ENCODE results near the gene SLC44A4. TPM values are rescaled to one million over a fixed set of nuclear protein-coding genes. Genes with fewer than 3 reads are reported as not detected.

SLC44A4 gene
- total RNA-seq, result not detected in 2 replicates

GRCh38 chr6:31878726-31879125, at the start of gene SLC44A4:
SLC44A4 (minus strand) TSS chr6:31878997; CDS start chr6:31878980, 17 bp downstream.

GRCh38 chr6:31927242-31927862, 48.6 kb upstream of the SLC44A4 start, which contains the start of gene C2:
C2 (plus strand) TSS chr6:31927717; CDS start chr6:31927753, 36 bp downstream.

GRCh38 chr6:31901953-31902643, 23.3 kb upstream of the SLC44A4 start, which contains the start of gene ZBTB12:
ZBTB12 (minus strand) TSS chr6:31902086; CDS start chr6:31901305, 781 bp downstream.

GRCh38 chr6:31897612-31898382, 19.0 kb upstream of the SLC44A4 start, which contains the start of gene EHMT2:
EHMT2 (minus strand) TSS chr6:31897698; CDS start chr6:31897677, 21 bp downstream.

GRCh38 chr6:31862344-31863235, 16.2 kb downstream of the SLC44A4 start, which contains the start of gene NEU1:
NEU1 (minus strand) TSS chr6:31862821; CDS start chr6:31862776, 45 bp downstream.

GRCh38 chr6:31827286-31828079, 51.3 kb downstream of the SLC44A4 start, which contains the start of gene HSPA1B:
HSPA1B (plus strand) TSS chr6:31827738; CDS start chr6:31827951, 213 bp downstream.

GRCh38 chr6:31815025-31815838, 63.6 kb downstream of the SLC44A4 start, which contains the start of the genes HSPA1A and HSPA1L:
HSPA1A (plus strand) TSS chr6:31815543; CDS start chr6:31815757, 214 bp downstream.
HSPA1L (minus strand) TSS chr6:31815283; CDS start chr6:31811972, 3,311 bp downstream.

Other genes starting within 250 kb of the SLC44A4 start
- 90.5 and 111 TPM in 2 replicates for gene BAG6, start 226.3 kb downstream of the SLC44A4 start, total RNA-seq
- gene APOM, start 223.1 kb downstream of the SLC44A4 start, total RNA-seq, result 0.28 and 1.2 TPM in 2 replicates
- gene C6orf47, start 218.2 kb downstream of the SLC44A4 start, total RNA-seq, result 21.9 and 23.4 TPM in 2 replicates
- 14.1 and 22.2 TPM in 2 replicates for gene GPANK1, start 214.0 kb downstream of the SLC44A4 start, total RNA-seq
- gene CSNK2B, start 212.9 kb downstream of the SLC44A4 start, total RNA-seq, result 93.0 and 140 TPM in 2 replicates
- gene LY6G5B, start 209.0 kb downstream of the SLC44A4 start, total RNA-seq, result 2.0 and 2.3 TPM in 2 replicates
- 0.38 and 1.7 TPM in 2 replicates for gene LY6G5C, start 197.9 kb downstream of the SLC44A4 start, total RNA-seq
- gene ABHD16A, start 175.7 kb downstream of the SLC44A4 start, total RNA-seq, result 47.1 and 56.7 TPM in 2 replicates
- not detected in 2 replicates for gene LY6G6F, start 172.1 kb downstream of the SLC44A4 start, total RNA-seq
- gene LY6G6D, start 163.6 kb downstream of the SLC44A4 start, total RNA-seq, result not detected in 2 replicates
- gene LY6G6C, start 157.3 kb downstream of the SLC44A4 start, total RNA-seq, result under 0.01 TPM in 1 of 2 replicates, not detected in the other
- 0.28 TPM in 1 of 2 replicates, not detected in the other for gene MPIG6B, start 155.6 kb downstream of the SLC44A4 start, total RNA-seq
- gene DDAH2, start 149.7 kb downstream of the SLC44A4 start, total RNA-seq, result 58.1 and 70.5 TPM in 2 replicates
- 711 and 1,283 TPM in 2 replicates for gene CLIC1, start 142.5 kb downstream of the SLC44A4 start, total RNA-seq
- 4.4 and 5.4 TPM in 2 replicates for gene MSH5, start 139.0 kb downstream of the SLC44A4 start, total RNA-seq
- gene SAPCD1, start 116.3 kb downstream of the SLC44A4 start, total RNA-seq, result 0.19 and 0.85 TPM in 2 replicates
- gene VWA7, start 101.7 kb downstream of the SLC44A4 start, total RNA-seq, result under 0.01 TPM in 1 of 2 replicates, not detected in the other
- 32.4 and 91.3 TPM in 2 replicates for gene VARS1, start 83.2 kb downstream of the SLC44A4 start, total RNA-seq
- 18.0 and 46.2 TPM in 2 replicates for gene LSM2, start 72.0 kb downstream of the SLC44A4 start, total RNA-seq
- 1.3 and 2.8 TPM in 2 replicates for gene HSPA1L, start 63.7 kb downstream of the SLC44A4 start, total RNA-seq
- gene HSPA1A, start 63.5 kb downstream of the SLC44A4 start, total RNA-seq, result 87.9 and 192 TPM in 2 replicates
- gene HSPA1B, start 51.3 kb downstream of the SLC44A4 start, total RNA-seq, result 119 and 235 TPM in 2 replicates
- gene NEU1, start 16.2 kb downstream of the SLC44A4 start, total RNA-seq, result 51.4 and 93.9 TPM in 2 replicates
- gene EHMT2, start 18.7 kb upstream of the SLC44A4 start, total RNA-seq, result 50.2 and 55.2 TPM in 2 replicates
- gene ZBTB12, start 23.1 kb upstream of the SLC44A4 start, total RNA-seq, result 4.2 and 4.6 TPM in 2 replicates
- 0.38 and 6.8 TPM in 2 replicates for gene C2, start 48.7 kb upstream of the SLC44A4 start, total RNA-seq
- 5.8 and 65.1 TPM in 2 replicates for gene CFB, start 67.1 kb upstream of the SLC44A4 start, total RNA-seq
- 79.5 and 180 TPM in 2 replicates for gene NELFE, start 80.0 kb upstream of the SLC44A4 start, total RNA-seq
- gene SKIC2, start 80.2 kb upstream of the SLC44A4 start, total RNA-seq, result 70.5 and 74.2 TPM in 2 replicates
- gene DXO, start 93.1 kb upstream of the SLC44A4 start, total RNA-seq, result 11.9 and 14.7 TPM in 2 replicates
- gene C4A, start 103.1 kb upstream of the SLC44A4 start, total RNA-seq, result 1.2 and 5.1 TPM in 2 replicates
- gene C4B, start 135.8 kb upstream of the SLC44A4 start, total RNA-seq, result 1.9 and 4.5 TPM in 2 replicates
- 0.19 TPM in 1 of 2 replicates, not detected in the other for gene CYP21A2, start 159.4 kb upstream of the SLC44A4 start, total RNA-seq
- 3.6 and 10.4 TPM in 2 replicates for gene TNXB, start 230.3 kb upstream of the SLC44A4 start, total RNA-seq
- gene ATF6B, start 249.2 kb upstream of the SLC44A4 start, total RNA-seq, result 6.7 and 14.9 TPM in 2 replicates